H1 (cell line): ENCODE results near the gene KRAS.

Experiments used
- BRCA1 ChIP-seq: IDR thresholded peaks from 2 replicates; pipeline ENCODE4 v1.6.1; 2012; ENCODE audit warnings: low read depth, low read length, improper control_type of control experiment
- CTCF ChIP-seq, 3 experiments: IDR thresholded peaks; 1 replicate in 2 of 3; 2 replicates in 1 of 3; pipeline versions ENCODE4 v1.5.1 to v1.6.1; 2011; ENCODE audit warnings: low read length in 3 of 3, mild to moderate bottlenecking in 3 of 3, inconsistent platforms in 2 of 3, low read depth in 1 of 3, moderate library complexity in 1 of 3; ENCODE audit not compliant: insufficient read depth in 1 of 3; ENCODE audit errors: control extremely low read depth in 1 of 3
- EP300 ChIP-seq, 2 experiments: IDR thresholded peaks; 1 replicate in 1 of 2; 2 replicates in 1 of 2; pipeline ENCODE4 v1.6.1; 2011 to 2012; ENCODE audit warnings: low read depth in 2 of 2, low read length in 2 of 2, mild to moderate bottlenecking in 2 of 2, borderline replicate concordance in 1 of 2, inconsistent platforms in 1 of 2, moderate library complexity in 1 of 2
- EZH2 ChIP-seq: fragments of 200-600 bp; sonication (generic); IDR thresholded peaks from 2 replicates; pipeline ENCODE4 v1.7.1; 2012; ENCODE audit warnings: low read depth, mild to moderate bottlenecking, moderate library complexity, low read length, inconsistent platforms; ENCODE audit not compliant: severe bottlenecking
- NRF1 ChIP-seq: IDR thresholded peaks from 2 replicates; pipeline ENCODE4 v1.6.1; 2011; ENCODE audit warnings: mild to moderate bottlenecking, low read depth, low read length, improper control_type of control experiment
- RAD21 ChIP-seq, 2 experiments: IDR thresholded peaks in 1 of 2; conservative IDR thresholded peaks in 1 of 2; 2 replicates each; pipeline ENCODE4 v1.6.1; 2011; ENCODE audit warnings: low read depth in 2 of 2, low read length in 2 of 2, improper control_type of control experiment in 1 of 2, inconsistent platforms in 1 of 2, mild to moderate bottlenecking in 1 of 2, moderate library complexity in 1 of 2
- ZNF274 ChIP-seq: IDR thresholded peaks from 2 replicates; pipeline ENCODE4 v1.7.0; 2012; ENCODE audit warnings: low read length, borderline replicate concordance; ENCODE audit errors: extremely low read depth

- TF ChIP-seq CTCF (IDR thresholded peaks at IDR 0.05; ENCODE audit: control extremely low read depth in 1 of 3, insufficient read depth in 1 of 3, low read depth in 1 of 3, low read length in 3 of 3) (no peak), NRF1 (no peak), ZNF274 (no peak), EP300 (IDR thresholded peaks at IDR 0.05; ENCODE audit: borderline replicate concordance in 1 of 2, low read depth in 2 of 2, low read length in 2 of 2) (no peak), BRCA1 (no peak), EZH2 (no peak), RAD21 (IDR thresholded peaks at IDR 0.05 in 1 of 2, conservative IDR thresholded peaks at IDR 0.05 in 1 of 2; ENCODE audit: low read depth in 2 of 2, low read length in 2 of 2) (no peak)
Observed at GRCh38 chr12:25284024-25284423, 33.3 kb upstream of the KRAS start.
